HepG2 (cell line): ENCODE results near the gene ADAM15. TPM values are rescaled to one million over a fixed set of nuclear protein-coding genes. Genes with fewer than 3 reads are reported as not detected.

ENCODE experiments used
- ATRX ChIP-seq: sonication (generic); formaldehyde crosslinking; IDR thresholded peaks from 2 replicates; pipeline ENCODE4 v1.4.0; 2020; ENCODE audit warnings: missing genetic modification reagents, borderline replicate concordance
- CHD4 ChIP-seq: fragments of 200-600 bp; sonication (generic); IDR thresholded peaks from 2 replicates; pipeline ENCODE4 v1.7.0; 2017; ENCODE audit warnings: mild to moderate bottlenecking, low read length, borderline replicate concordance
- CREM ChIP-seq, 2 experiments: sonication (generic) in 1 of 2; formaldehyde crosslinking in 1 of 2; IDR thresholded peaks; 2 replicates each; pipeline versions ENCODE4 v1.4.0 to v1.6.1; 2016 to 2020; ENCODE audit warnings: antibody characterized with exemption in 1 of 2, mild to moderate bottlenecking in 1 of 2, missing genetic modification reagents in 1 of 2
- ERF ChIP-seq: IDR thresholded peaks from 2 replicates; pipeline ENCODE4 v1.6.1; 2018; ENCODE audit warnings: missing biosample characterization, missing genetic modification reagents
- FOXJ3 ChIP-seq: sonication (generic); formaldehyde crosslinking; IDR thresholded peaks from 2 replicates; pipeline ENCODE4 v1.4.0; 2020; ENCODE audit warnings: missing genetic modification reagents, mild to moderate bottlenecking, borderline replicate concordance
- FOXM1 ChIP-seq: sonication (generic); formaldehyde crosslinking; IDR thresholded peaks from 2 replicates; pipeline ENCODE4 v1.5.0; 2020; ENCODE audit warnings: missing genetic modification reagents
- FOXP4 ChIP-seq: sonication (generic); formaldehyde crosslinking; IDR thresholded peaks from 2 replicates; pipeline ENCODE4 v1.4.0; 2020; ENCODE audit warnings: missing genetic modification reagents
- KAT8 ChIP-seq: IDR thresholded peaks from 2 replicates; pipeline ENCODE4 v1.6.1; 2016; ENCODE audit warnings: missing genetic modification reagents, missing compliant biosample characterization
- NKX3-1 ChIP-seq: sonication (generic); formaldehyde crosslinking; IDR thresholded peaks from 2 replicates; pipeline ENCODE4 v1.5.0; 2020; ENCODE audit warnings: missing genetic modification reagents
- RXRA ChIP-seq: sonication (generic); formaldehyde crosslinking; IDR thresholded peaks from 2 replicates; pipeline ENCODE4 v1.5.1; 2020; ENCODE audit warnings: missing genetic modification reagents
- SNAPC2 ChIP-seq: sonication (generic); formaldehyde crosslinking; IDR thresholded peaks from 2 replicates; pipeline ENCODE4 v1.8.1; 2022; ENCODE audit warnings: mild to moderate bottlenecking, missing genetic modification reagents
- SRSF4 ChIP-seq: fragments of 200-400 bp; formaldehyde crosslinking; IDR thresholded peaks from one replicate; pipeline ENCODE4 v1.6.1; 2018; ENCODE audit warnings: mild to moderate bottlenecking, low read depth, low read length, moderate library complexity; ENCODE audit not compliant: poor library complexity, severe bottlenecking
- SRSF9 ChIP-seq: fragments of 200-400 bp; formaldehyde crosslinking; IDR thresholded peaks from 2 replicates; pipeline ENCODE4 v1.6.1; 2018; ENCODE audit warnings: borderline replicate concordance, mild to moderate bottlenecking, low read depth, low read length; ENCODE audit not compliant: insufficient read depth, poor library complexity, severe bottlenecking
- TFAP4 ChIP-seq: sonication (generic); IDR thresholded peaks from 2 replicates; pipeline ENCODE4 v1.6.1; 2016; ENCODE audit warnings: low read depth, borderline replicate concordance
- TOE1 ChIP-seq: sonication (generic); formaldehyde crosslinking; IDR thresholded peaks from 2 replicates; pipeline ENCODE4 v1.4.0; 2020; ENCODE audit warnings: mild to moderate bottlenecking, missing genetic modification reagents
- ZNF207 ChIP-seq: fragments of 450-650 bp; IDR thresholded peaks from 2 replicates; pipeline ENCODE4 v1.6.1; 2016; ENCODE audit warnings: antibody characterized with exemption, borderline replicate concordance
- ZNF503 ChIP-seq: sonication (generic); formaldehyde crosslinking; IDR thresholded peaks from 2 replicates; pipeline ENCODE4 v1.4.0; 2020; ENCODE audit warnings: missing genetic modification reagents
- ZNF549 ChIP-seq: sonication (generic); formaldehyde crosslinking; IDR thresholded peaks from 2 replicates; pipeline ENCODE4 v1.5.0; 2020; ENCODE audit warnings: missing genetic modification reagents
- ZNF678 ChIP-seq: sonication (generic); formaldehyde crosslinking; IDR thresholded peaks from 2 replicates; pipeline ENCODE4 v1.4.0; 2020; ENCODE audit warnings: mild to moderate bottlenecking, missing genetic modification reagents
- ZSCAN29 ChIP-seq: sonication (generic); formaldehyde crosslinking; conservative IDR thresholded peaks from 2 replicates; pipeline ENCODE4 v1.4.0; 2020; ENCODE audit warnings: mild to moderate bottlenecking, missing genetic modification reagents
- polyA plus RNA-seq, 8 experiments: library from polyadenylated mRNA; depleted of rRNA in 3 of 8; stranded (reverse) in 7 of 8; unstranded in 1 of 8; fragments of >200 nt; fragmentation: Illumina TruSeq in 4 of 8; extraction: Trizol in 4 of 8; gene quantifications; 2 replicates each; pipeline versions ENCODE4 v1.2.1 to v1.2.3, GENCODE V29; 2011 to 2016; ENCODE audit warnings: low read depth in 4 of 8, missing spikeins in 1 of 8, mixed read lengths in 1 of 8; ENCODE audit not compliant: insufficient read depth in 1 of 8
- total RNA-seq, 5 experiments: library from RNA; depleted of rRNA; stranded (reverse); fragments of >200 nt; fragmentation: Illumina TruSeq; extraction: Trizol; gene quantifications; 2 replicates each; pipeline ENCODE4 v1.2.3, GENCODE V29; 2016; ENCODE audit warnings: low read depth in 1 of 5
- TF ChIP-seq, protein P1 (sequence below): sonication (generic); formaldehyde crosslinking; IDR thresholded peaks from 2 replicates; pipeline ENCODE4 v1.5.0; 2020; ENCODE audit warnings: missing genetic modification reagents

The ADAM15 gene
- total and polyA plus RNA-seq, 2 of the 13 experiments (the other 11 are each of a cell fraction or from before 2014, with no cell fraction given), result 17.9 to 25.6 TPM

DNA sequence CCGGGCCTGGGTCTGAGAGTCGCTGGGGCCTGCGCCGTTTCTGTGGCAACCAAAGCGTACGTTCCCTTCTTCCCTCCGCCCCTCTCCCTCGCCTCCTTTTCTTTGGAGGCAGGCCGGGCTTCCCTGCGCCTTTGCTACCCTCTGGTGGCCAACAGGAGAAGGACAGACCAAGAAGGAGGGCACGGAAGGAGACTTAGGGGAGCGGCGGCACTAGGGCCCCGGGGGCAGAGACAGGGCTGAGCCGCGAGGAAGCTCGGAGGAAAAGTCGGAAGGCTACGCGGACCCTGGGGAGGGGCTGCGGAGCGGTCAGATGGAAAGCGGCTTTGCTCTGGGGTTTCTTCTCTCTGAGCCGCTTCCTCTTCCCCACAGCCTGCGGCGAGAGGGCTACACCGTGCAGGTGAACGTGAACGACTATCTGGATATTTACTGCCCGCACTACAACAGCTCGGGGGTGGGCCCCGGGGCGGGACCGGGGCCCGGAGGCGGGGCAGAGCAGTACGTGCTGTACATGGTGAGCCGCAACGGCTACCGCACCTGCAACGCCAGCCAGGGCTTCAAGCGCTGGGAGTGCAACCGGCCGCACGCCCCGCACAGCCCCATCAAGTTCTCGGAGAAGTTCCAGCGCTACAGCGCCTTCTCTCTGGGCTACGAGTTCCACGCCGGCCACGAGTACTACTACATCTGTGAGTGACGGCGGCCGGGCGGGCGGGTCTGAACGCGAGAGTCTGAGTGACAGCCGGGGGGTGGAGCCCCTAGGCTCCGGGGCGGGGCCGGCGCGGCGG, 33.8 kb downstream of the ADAM15 start (continued):
- TF ChIP-seq, protein P1, sequence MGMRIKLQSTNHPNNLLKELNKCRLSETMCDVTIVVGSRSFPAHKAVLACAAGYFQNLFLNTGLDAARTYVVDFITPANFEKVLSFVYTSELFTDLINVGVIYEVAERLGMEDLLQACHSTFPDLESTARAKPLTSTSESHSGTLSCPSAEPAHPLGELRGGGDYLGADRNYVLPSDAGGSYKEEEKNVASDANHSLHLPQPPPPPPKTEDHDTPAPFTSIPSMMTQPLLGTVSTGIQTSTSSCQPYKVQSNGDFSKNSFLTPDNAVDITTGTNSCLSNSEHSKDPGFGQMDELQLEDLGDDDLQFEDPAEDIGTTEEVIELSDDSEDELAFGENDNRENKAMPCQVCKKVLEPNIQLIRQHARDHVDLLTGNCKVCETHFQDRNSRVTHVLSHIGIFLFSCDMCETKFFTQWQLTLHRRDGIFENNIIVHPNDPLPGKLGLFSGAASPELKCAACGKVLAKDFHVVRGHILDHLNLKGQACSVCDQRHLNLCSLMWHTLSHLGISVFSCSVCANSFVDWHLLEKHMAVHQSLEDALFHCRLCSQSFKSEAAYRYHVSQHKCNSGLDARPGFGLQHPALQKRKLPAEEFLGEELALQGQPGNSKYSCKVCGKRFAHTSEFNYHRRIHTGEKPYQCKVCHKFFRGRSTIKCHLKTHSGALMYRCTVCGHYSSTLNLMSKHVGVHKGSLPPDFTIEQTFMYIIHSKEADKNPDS, result 0 out of 2 replicates have a peak, but pooled peaks have one; percentile 23
- TF ChIP-seq CREM (IDR thresholded peaks at IDR 0.05) (peak; percentile 29; the same call in 1 of the 2 replicates), CREM (CRISPR knock-in tag; IDR thresholded peaks at IDR 0.05) (no peak), FOXM1 (CRISPR knock-in tag) (no peak), ZNF503 (CRISPR knock-in tag) (no peak), NKX3-1 (CRISPR knock-in tag) (no peak), FOXJ3 (CRISPR knock-in tag) (no peak), SNAPC2 (no peak; the same call in 1 of the 2 replicates), KAT8 (CRISPR knock-in tag) (peak; percentile 79), TFAP4 (no peak), ZNF207 (no peak), SRSF9 (no peak), ZNF678 (CRISPR knock-in tag) (no peak), CHD4 (no peak), RXRA (CRISPR knock-in tag) (peak; percentile 77), ATRX (CRISPR knock-in tag) (no peak), ZSCAN29 (CRISPR knock-in tag) (peak; percentile 98), FOXP4 (CRISPR knock-in tag) (no peak), ERF (CRISPR knock-in tag) (no peak; the same call in 1 of the 2 replicates), TOE1 (CRISPR knock-in tag) (no peak), SRSF4 (no peak), ZNF549 (CRISPR knock-in tag) (no peak)
